ENCODE results near the gene MDM1. TPM values are rescaled to one million over a fixed set of nuclear protein-coding genes. Genes with fewer than 3 reads are reported as not detected.

Gene MDM1
- total and polyA plus RNA-seq, 4 donors = 2.0 to 12.9 (median 5.1) TPM

GRCh38 chr12:68331500-68331868, 678 bp downstream of the MDM1 start (continued):
- TF ChIP-seq MAX (IDR thresholded peaks at IDR 0.05) = no peak
- no peak for TF ChIP-seq FOXA1 (IDR thresholded peaks at IDR 0.05)
- no peak for TF ChIP-seq EGR1 (IDR thresholded peaks at IDR 0.05; ENCODE audit: low read depth in 2 of 2)
- no peak for TF ChIP-seq RXRA (IDR thresholded peaks at IDR 0.05)

GRCh38 chr12:68327896-68328295, 4.3 kb downstream of the MDM1 start:
- Histone ChIP-seq H3K9me3 (ENCODE audit: control insufficient read depth in 4 of 4, low read length in 3 of 4) (no peaks in the 10 kb centered on the region), H3K9ac (ENCODE audit: low read depth in 1 of 2, low read length in 2 of 2) (no peak overlapping the region), H3K4me3 (ENCODE audit: low read depth in 1 of 3, low read length in 3 of 3) (no peak overlapping the region), H3K27ac (ENCODE audit: low read depth in 1 of 2, low read length in 2 of 2) (no peak overlapping the region), H3K4me1 (ENCODE audit: control insufficient read depth in 4 of 4, insufficient read depth in 4 of 4, low read length in 3 of 4) (peaks cover 0 to 14% (median 9%) of the 10 kb centered on the region in 4 donors), H3K27me3 (ENCODE audit: control insufficient read depth in 4 of 4, insufficient read depth in 4 of 4, low read length in 3 of 4) (no peaks in the 10 kb centered on the region), H3K36me3 (ENCODE audit: control insufficient read depth in 4 of 4, insufficient read depth in 3 of 4, low read depth in 1 of 4, low read length in 3 of 4) (peaks cover 0 to 4% (median under 1%) of the 10 kb centered on the region in 4 donors)
- no peak for TF ChIP-seq REST (IDR thresholded peaks at IDR 0.05)
- TF ChIP-seq NR2F2 (IDR thresholded peaks at IDR 0.05) = no peak
- TF ChIP-seq JUND (IDR thresholded peaks at IDR 0.05) = no peak
- TF ChIP-seq CTCF (IDR thresholded peaks at IDR 0.05; ENCODE audit: low read depth, low read length, missing input control) = no peak
- TF ChIP-seq TAF1 (conservative IDR thresholded peaks at IDR 0.05) = no peak
- TF ChIP-seq FOXA2 (IDR thresholded peaks at IDR 0.05) = no peak
- no peak for TF ChIP-seq HNF4G (IDR thresholded peaks at IDR 0.05)
- TF ChIP-seq MAX (IDR thresholded peaks at IDR 0.05) = no peak
- no peak for TF ChIP-seq YY1 (IDR thresholded peaks at IDR 0.05)
- no peak for TF ChIP-seq GABPA (IDR thresholded peaks at IDR 0.05 in 1 of 2, conservative IDR thresholded peaks at IDR 0.05 in 1 of 2)
- TF ChIP-seq EGR1 (IDR thresholded peaks at IDR 0.05; ENCODE audit: low read depth in 2 of 2) = no peak
- TF ChIP-seq HNF4A (conservative IDR thresholded peaks at IDR 0.05) = no peak
- TF ChIP-seq ZBTB33 (IDR thresholded peaks at IDR 0.05) = no peak
- no peak for TF ChIP-seq SP1 (IDR thresholded peaks at IDR 0.05)
- TF ChIP-seq RAD21 (IDR thresholded peaks at IDR 0.05) = no peak
- no peak for TF ChIP-seq RXRA (IDR thresholded peaks at IDR 0.05)
- DNase-seq (ENCODE audit: low spot score) = no peak
- 96% methylated on average over 3 of the region's 3 CpGs for WGBS
